Keratinocyte (primary cell): Measurements from ENCODE around the gene SLC7A11.

ENCODE experiments used
- EZH2 ChIP-seq: IDR thresholded peaks from one replicate; pipeline ENCODE4 v1.6.1; 2012; ENCODE audit warnings: inconsistent platforms, mild to moderate bottlenecking, low read length, moderate library complexity
- TF ChIP-seq, protein P1 (sequence below), 3 experiments: IDR thresholded peaks in 1 of 3; conservative IDR thresholded peaks in 1 of 3; optimal IDR thresholded peaks in 1 of 3; 2 replicates in 2 of 3; 3 replicates in 1 of 3; pipeline versions ENCODE3 to v1.5.1; 2011; ENCODE audit warnings: low read length in 3 of 3, mild to moderate bottlenecking in 3 of 3, moderate library complexity in 2 of 3, control low read depth in 1 of 3, inconsistent platforms in 1 of 3; ENCODE audit not compliant: insufficient read depth in 2 of 3; ENCODE audit errors: extremely low read depth in 1 of 3

DNA sequence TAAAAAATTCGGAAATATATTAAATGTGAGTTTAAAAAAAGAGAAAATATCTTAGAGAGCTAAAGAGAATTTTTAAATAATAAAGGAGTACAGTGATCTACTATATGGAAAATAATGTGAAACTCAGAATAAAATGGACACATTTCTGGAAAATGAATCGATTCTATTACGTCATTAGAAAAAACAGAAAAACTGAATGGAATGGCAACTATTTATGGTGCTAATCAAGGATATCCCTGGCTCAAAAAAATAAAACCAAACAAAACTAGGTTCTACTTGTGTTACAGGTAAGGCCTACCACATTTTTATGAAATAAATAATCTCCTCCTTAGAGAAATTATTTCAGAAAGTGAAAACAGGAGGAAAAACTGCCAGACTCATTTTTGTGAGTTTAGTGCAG is 5.5 kb upstream of the SLC7A11 start:
- TF ChIP-seq, protein P1, sequence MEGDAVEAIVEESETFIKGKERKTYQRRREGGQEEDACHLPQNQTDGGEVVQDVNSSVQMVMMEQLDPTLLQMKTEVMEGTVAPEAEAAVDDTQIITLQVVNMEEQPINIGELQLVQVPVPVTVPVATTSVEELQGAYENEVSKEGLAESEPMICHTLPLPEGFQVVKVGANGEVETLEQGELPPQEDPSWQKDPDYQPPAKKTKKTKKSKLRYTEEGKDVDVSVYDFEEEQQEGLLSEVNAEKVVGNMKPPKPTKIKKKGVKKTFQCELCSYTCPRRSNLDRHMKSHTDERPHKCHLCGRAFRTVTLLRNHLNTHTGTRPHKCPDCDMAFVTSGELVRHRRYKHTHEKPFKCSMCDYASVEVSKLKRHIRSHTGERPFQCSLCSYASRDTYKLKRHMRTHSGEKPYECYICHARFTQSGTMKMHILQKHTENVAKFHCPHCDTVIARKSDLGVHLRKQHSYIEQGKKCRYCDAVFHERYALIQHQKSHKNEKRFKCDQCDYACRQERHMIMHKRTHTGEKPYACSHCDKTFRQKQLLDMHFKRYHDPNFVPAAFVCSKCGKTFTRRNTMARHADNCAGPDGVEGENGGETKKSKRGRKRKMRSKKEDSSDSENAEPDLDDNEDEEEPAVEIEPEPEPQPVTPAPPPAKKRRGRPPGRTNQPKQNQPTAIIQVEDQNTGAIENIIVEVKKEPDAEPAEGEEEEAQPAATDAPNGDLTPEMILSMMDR (optimal IDR thresholded peaks at IDR 0.05 in 1 of 3, IDR thresholded peaks at IDR 0.05 in 1 of 3, conservative IDR thresholded peaks at IDR 0.05 in 1 of 3; ENCODE audit: extremely low read depth in 1 of 3, insufficient read depth in 2 of 3, low read length in 3 of 3): no peak
- no peak for TF ChIP-seq EZH2
